IPS-NIHi11 (cell line): Measurements from ENCODE around the gene CFAP90.
A peak's percentile ranks its signal among the peaks of the same experiment; 100 is the strongest.

Experiments used
- DNase-seq: peaks from one replicate; pipeline ENCODE4 v3.0.0; 2012; ENCODE audit warnings: mixed read lengths, low spot score

CFAP90 gene

DNA sequence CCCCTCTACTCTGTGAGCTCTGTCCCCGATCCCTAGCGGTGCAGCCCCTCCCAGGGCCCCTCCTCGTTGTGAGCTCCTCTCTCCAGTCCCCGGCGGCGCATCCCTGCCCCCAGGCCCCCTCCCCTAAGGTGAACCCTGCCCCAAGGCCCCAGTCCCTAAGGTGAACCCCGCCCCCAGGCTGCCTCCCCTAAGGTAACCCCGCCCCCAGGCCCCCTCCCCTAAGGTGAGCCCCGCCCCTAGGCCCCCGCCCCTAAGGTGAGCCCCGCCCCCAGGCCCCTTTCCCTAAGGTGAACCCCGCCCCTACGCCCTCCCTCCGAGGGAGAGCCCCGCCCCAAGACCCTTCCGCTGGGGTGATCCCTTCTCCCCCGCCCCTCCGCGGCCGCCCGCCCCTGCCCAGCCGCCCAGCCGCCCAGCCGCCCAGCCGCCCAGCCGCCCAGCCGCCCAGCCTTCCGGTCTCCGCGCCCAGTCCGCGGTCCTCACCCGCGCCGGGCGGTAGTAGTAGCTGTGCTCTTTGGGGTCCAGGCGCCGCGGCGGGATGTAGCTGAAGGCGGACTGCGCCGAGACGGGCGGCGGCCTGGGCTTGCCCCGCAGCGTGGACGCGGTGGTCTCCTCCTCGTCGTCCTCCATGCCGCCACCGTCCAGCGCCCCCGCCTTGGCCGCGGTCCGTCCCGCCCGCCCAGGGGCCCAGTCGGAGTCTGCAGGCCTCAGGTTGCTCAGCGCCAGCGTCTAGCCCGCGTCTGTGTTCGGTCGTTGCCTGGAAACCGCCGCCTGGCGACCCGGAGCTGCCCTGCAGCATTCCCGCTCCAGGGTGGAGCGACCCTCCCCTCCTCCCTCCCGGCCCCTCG is at the start of gene CFAP90:
TSS of gene CFAP90 (minus strand) at position 739 of the 845 bp plus-strand sequence. CDS start at position 627, 112 bp downstream.
- peak; percentile 88 for DNase-seq

- DNase-seq: peak; percentile 29
These were observed 46.2 kb upstream of the CFAP90 start for GRCh38 chr5:7897014-7897600.

DNA sequence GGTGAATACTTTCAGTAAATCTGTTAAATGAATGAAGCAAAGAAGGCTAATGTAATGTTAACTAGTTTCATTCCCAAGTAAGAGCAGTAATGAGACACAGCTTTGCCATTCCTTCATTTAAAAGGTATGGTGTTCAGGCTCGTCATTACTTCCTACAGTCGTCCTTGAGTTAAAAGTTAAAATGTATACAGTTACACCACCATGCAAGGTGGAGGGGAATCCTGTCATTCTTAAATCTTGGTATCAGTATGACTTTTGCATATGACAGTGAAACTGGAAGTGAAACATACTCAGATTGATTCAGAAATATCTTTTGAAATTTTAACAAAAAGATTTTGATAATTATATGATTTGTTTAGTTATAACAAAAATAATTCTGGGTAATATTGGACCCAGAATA is 43.9 kb upstream of the CFAP90 start:
- DNase-seq: no peak

GRCh38 chr5:7894439-7894838 is 43.5 kb upstream of the CFAP90 start:
- DNase-seq: no peak

- no peak for DNase-seq
These were observed 38.0 kb upstream of the CFAP90 start for GRCh38 chr5:7888901-7889300.

DNA sequence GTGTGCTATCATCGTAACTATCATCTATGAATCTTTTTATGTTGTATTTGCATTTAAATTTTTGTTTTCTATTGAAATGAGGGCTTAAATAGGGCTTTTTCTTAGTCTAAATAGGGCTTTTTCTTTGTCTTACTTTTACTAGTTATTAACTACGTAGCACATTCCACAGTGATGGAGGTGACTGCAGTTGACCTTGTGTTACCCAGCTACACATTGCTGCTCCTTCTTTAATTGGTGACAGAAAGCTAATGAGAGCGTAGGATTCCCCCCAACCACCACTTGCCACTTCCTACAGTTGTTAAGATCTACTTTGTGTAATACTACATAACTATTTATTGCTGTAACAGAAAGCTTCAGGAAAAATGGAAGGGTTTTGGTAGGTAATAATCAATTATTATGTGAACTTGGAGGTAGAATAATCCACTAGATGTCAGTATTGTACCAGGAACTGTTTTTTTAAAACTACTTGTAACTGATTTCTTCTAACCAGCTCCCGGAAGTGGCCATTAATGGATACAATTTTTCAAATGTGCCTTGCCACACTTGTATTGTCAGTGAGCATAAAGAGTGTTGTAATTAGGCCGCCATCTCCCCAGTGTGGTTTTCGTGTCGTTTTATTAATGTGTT is 36.0 kb upstream of the CFAP90 start:
- DNase-seq: peak; percentile 18

DNA sequence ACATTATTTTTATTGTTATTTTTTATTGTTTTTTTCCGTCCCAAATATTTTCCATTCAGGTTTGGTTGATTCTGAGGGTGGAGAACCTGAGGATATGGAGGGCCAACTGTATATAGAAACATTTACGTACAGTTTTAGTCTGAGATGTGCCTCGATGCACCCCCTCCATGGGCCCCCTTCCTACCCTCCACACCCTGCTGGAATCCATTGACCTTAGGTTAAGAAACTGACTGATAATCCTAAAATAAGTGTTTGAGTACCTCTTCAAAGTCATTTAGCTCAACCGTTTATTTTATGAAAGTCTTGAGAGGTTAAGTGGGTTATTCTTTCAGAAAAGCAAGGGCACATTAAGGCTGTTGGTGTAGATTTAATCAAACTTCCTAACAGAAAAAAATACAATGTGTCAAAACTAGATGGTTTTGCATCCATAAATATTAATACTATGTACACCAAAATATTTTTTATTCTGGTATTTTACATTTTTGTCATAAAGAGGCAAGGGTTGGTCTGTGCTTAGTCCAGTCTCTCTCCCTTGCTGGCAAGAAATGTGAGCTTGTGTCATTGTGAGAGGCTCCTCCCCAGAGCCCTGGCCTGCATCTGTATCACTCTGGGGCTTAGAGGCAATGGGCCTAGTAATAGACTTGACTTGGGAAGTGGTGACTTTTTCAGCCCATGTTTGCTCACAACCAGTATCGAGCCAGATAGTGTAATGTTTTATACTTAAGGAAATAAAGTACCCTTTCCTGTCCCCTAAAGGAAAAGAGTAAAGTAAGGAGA is 33.7 kb upstream of the CFAP90 start:
- no peak for DNase-seq

DNA sequence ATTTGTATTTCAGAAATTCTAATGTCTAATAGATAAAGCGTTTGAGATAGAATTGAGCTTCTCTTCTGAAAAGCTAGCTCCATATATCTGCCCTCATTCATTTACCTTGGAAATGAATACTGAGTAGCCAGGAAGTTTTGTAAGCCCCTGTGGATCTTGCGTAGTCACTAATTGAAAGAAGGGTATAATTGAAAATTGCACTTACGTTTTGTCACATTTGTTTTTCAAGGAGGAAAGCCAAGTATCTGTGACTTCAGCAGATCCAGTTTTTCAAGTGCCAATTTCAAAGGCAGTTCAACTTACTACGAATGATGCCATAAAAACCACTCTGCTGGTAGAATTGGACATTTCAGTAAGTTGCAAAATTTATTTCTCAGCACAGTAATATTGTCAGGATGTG is 32.0 kb upstream of the CFAP90 start:
- no peak for DNase-seq

DNA sequence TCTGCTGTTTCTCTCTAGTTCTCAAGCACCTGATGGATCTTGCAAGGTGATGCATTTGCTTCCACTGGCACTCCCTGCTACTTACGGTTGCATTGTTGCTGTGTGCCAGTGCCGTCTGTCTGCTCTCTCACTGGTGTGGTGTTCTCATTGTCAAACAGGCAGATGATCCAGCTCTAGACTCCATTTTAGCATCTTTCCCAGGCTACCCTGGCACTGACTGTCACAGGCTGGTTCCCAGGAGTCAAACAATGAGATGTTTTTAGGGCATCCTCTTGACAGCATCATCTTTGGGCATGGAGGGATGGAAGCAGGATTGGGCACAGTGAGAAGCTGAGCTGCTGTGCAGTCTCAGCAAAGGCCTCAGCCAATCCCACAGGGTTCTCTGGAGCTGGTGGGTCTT is 30.9 kb upstream of the CFAP90 start:
- no peak for DNase-seq

DNA sequence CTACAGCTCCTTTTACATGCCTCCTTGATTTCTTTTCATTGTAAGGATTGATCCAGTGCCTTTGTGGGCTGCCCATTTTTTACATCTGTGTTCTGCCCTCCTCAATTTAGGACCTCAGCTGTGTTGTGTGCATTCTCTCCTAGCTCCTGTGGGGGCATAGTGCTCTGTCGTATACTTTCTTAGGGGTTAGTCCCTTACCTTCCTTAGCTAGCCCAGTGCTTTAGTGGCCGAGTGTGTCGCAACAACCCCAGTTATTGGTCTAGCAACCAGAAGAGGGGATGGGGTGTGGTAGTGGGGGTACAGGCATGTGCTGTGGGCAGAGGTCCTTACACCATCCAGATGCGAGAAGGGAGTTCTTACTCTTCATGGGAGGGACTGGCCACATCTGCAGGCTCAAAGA is 30.2 kb upstream of the CFAP90 start:
- DNase-seq: no peak

GRCh38 chr5:7878381-7878873 is 27.5 kb upstream of the CFAP90 start:
- no peak for DNase-seq

DNA sequence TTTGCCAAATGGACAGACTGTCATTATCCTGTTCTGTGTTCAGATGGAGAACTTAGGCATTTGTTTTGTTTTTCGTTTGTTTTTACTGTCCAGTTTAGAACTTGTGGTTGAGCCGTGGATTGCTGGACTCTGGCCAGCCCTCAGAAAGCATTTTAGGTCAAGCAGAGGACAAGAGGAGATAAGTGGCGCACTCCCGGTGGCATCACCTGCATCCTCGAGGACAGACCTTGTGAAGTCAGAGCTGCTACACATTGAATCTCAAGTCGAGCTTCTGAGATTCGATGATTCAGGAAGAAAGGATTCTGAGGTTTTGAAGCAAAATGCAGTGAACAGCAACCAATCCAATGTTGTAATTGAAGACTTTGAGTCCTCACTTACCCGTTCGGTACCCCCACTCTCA is 26.9 kb upstream of the CFAP90 start:
- no peak for DNase-seq

DNA sequence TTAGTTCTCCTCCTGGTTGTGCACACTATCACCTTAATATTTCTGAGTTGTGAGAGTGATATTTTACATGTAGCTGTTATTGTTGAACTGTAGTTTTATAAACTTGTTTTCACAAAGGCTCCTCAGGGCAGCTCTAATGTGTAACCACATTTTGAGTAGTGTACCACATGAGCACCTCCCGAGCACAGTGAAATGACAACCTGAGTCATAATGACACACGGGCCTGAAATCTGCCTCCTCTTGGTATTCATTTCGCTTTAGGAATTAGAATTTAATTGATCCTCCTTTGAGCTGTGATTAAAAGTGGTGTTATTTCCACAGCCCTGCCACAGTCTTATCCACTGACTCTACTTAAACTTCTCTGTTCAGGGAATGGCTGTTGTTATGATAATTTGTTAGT is 25.9 kb upstream of the CFAP90 start:
- DNase-seq: no peak

DNA sequence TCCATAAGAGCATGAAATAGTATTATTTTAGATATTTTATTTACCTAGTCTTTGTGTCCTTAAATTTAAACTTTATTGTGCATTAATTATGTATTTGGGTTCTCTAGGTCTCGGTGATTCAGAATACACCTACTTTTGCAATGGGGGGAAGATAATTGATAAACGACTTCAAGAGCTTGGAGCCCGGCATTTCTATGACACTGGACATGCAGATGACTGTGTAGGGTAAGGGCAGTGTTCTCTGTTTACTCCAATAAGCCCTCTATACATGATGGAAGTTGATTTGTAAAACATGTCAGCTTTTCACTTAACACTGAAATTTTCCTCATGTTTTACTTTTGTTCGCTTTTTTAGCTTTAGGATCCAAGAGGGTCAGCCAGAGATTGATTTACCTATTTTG is 24.2 kb upstream of the CFAP90 start:
- DNase-seq: no peak

GRCh38 chr5:7874639-7875038 is 23.7 kb upstream of the CFAP90 start:
- DNase-seq: no peak

- DNase-seq: no peak
These were observed 22.3 kb upstream of the CFAP90 start for GRCh38 chr5:7873216-7873615.

GRCh38 chr5:7872517-7873130 is 21.7 kb upstream of the CFAP90 start:
- DNase-seq: no peak

DNA sequence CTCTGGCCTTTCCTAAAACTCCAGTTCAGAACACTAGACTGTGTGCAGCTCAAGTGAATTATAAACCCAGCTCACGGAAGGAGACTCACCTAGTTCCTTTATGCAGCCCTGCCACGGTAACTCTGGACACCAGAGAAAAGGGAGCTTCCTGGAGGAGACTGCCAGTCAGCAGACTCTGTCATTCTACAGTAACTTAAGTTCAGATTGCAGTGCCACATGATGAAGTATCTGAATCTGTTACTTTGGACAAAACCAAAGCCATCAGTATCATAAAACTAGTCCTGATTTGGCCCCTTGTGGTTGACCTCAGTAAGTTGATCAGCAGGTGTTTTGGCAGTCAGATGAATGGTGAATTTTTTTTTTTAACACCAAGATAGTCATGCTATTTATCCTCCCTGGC is 20.7 kb upstream of the CFAP90 start:
- no peak for DNase-seq

DNA sequence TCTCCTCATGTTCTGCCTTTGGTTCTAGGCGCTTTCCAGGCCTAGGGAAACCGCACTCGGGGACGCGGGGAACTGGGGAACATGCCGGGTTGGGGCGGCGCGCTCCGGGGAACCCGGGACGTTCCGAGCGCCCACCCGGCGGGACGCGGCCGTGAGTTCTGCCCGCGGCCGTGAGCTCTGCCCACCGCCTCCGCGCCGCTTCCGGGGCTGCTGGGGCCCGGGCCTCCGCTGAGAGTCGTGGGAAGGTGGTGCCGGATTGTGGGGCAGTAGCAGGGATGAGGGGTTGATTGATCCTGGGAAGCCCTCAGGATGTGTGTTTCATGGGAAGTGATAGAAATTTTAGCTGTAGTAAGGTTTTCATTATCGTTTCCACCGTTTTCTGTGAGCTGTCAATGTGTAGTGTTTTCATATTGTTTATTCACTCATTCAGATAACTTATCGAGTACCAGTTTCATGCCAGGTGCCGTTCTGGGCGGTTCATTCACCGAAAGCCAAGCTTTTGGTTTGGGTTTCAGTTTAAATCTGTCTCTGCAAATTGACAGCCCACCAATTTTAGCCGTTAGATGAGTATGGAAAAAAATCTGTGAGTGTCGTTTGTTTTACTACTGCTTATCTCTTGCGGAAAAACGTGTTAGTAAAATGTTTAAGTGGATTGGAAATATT is 18.7 kb upstream of the CFAP90 start:
- peak; percentile 19 for DNase-seq

DNA sequence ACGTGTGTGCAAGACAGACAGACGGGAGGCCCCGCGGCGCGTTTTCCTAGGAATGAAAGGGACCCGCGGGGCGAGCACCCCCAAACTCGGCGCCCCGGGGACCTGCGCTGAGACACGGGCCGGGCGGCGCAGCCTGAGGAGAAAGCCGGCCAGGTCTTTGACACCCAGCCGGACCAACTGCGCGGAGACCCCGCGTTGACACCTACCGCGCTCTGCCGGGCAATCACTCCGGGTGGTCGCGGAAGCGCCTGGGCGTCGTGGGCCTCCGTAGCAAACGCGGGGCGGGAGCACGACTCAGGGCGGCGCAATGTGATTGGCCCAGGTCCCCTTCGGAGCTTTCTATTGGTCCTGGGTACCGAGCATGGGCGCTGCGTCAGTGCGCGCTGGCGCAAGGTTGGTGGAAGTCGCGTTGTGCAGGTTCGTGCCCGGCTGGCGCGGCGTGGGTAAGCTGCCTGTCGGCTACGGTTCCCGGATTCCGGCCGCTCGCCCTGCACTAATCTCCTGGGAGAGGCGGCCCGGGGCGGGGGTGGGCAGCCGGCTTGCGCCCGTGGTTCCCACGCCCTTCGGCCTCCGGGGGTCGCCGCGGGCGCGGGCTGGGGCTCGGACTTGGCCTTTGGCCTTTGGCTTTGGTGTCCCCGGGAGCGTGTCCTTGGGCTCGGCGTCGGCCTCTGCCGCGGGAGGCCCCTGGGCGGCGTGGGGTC is 18.0 kb upstream of the CFAP90 start, which contains the start of the genes FASTKD3 and MTRR:
TSS of gene FASTKD3 (minus strand) at position 259 of the 701 bp plus-strand sequence. CDS start 948 bp downstream, outside the sequence.
TSS of gene MTRR (plus strand) at position 376 of the 701 bp plus-strand sequence. CDS start 1,647 bp downstream, outside the sequence.
- peak; percentile 97 for DNase-seq
